Liver (tissue), 9 donors: ENCODE measurements around the gene TBC1D4. TPM values are rescaled to one million over a fixed set of nuclear protein-coding genes. Genes with fewer than 3 reads are reported as not detected.
A peak's percentile ranks its signal among the peaks of the same experiment; 100 is the strongest.

Experiments
- DNase-seq: peaks from one replicate; pipeline ENCODE4 v3.0.0-alpha.2; 2017; ENCODE audit warnings: low spot score
- H3K27ac ChIP-seq, 2 donors: one replicate each; pipeline ENCODE4 v1.7.0; 2013; ENCODE audit warnings: inconsistent platforms in 2 of 2, low read length in 2 of 2, control low read depth in 1 of 2, low read depth in 1 of 2, mild to moderate bottlenecking in 1 of 2
- H3K27me3 ChIP-seq, 4 donors: one replicate each; pipeline versions ENCODE4 v1.6.1 to v1.7.0; 2013; ENCODE audit warnings: low read length in 3 of 4, inconsistent platforms in 1 of 4, mild to moderate bottlenecking in 1 of 4, moderate library complexity in 1 of 4; ENCODE audit not compliant: control insufficient read depth in 4 of 4, insufficient read depth in 4 of 4
- H3K36me3 ChIP-seq, 4 donors: one replicate each; pipeline versions ENCODE4 v1.6.1 to v1.7.0; 2013; ENCODE audit warnings: low read length in 3 of 4, mild to moderate bottlenecking in 3 of 4, low read depth in 1 of 4, moderate library complexity in 1 of 4; ENCODE audit not compliant: control insufficient read depth in 4 of 4, insufficient read depth in 3 of 4
- H3K4me1 ChIP-seq, 4 donors: one replicate each; pipeline versions ENCODE4 v1.6.1 to v1.7.0; 2013; ENCODE audit warnings: low read length in 3 of 4, mild to moderate bottlenecking in 3 of 4, moderate library complexity in 1 of 4; ENCODE audit not compliant: control insufficient read depth in 4 of 4, insufficient read depth in 4 of 4
- H3K4me3 ChIP-seq, 3 donors: one replicate each; pipeline versions ENCODE4 v1.6.1 to v1.7.0; 2013; ENCODE audit warnings: low read length in 3 of 3, control low read depth in 1 of 3, low read depth in 1 of 3, mild to moderate bottlenecking in 1 of 3
- H3K9ac ChIP-seq, 2 donors: one replicate each; pipeline ENCODE4 v1.7.0; 2013; ENCODE audit warnings: low read length in 2 of 2, mild to moderate bottlenecking in 2 of 2, moderate library complexity in 2 of 2, control low read depth in 1 of 2, low read depth in 1 of 2
- H3K9me3 ChIP-seq, 4 donors: one replicate each; pipeline versions ENCODE4 v1.6.1 to v1.7.0; 2013; ENCODE audit warnings: low read length in 3 of 4; ENCODE audit not compliant: control insufficient read depth in 4 of 4
- ATF3 ChIP-seq: IDR thresholded peaks from 2 replicates; pipeline ENCODE4 v1.6.1; 2016; ENCODE audit warnings: antibody characterized with exemption
- CTCF ChIP-seq: fragments of 150-350 bp; IDR thresholded peaks from 2 replicates; pipeline ENCODE4 v1.5.1; 2017; ENCODE audit warnings: improper control_type of control experiment, low read depth, low read length; ENCODE audit not compliant: missing input control
- EGR1 ChIP-seq, 2 donors: IDR thresholded peaks; 2 replicates each; pipeline ENCODE4 v1.6.1; 2016 to 2018; ENCODE audit warnings: antibody characterized with exemption in 2 of 2, low read depth in 2 of 2
- FOXA1 ChIP-seq: IDR thresholded peaks from 2 replicates; pipeline ENCODE4 v1.6.1; 2016; ENCODE audit warnings: antibody characterized with exemption
- FOXA2 ChIP-seq: IDR thresholded peaks from 2 replicates; pipeline ENCODE4 v1.6.1; 2016; ENCODE audit warnings: antibody characterized with exemption
- GABPA ChIP-seq, 2 donors: IDR thresholded peaks in 1 of 2; conservative IDR thresholded peaks in 1 of 2; 2 replicates each; pipeline ENCODE4 v1.6.1; 2016; ENCODE audit warnings: antibody characterized with exemption in 2 of 2, mild to moderate bottlenecking in 1 of 2, moderate library complexity in 1 of 2
- HNF4A ChIP-seq, 2 donors: conservative IDR thresholded peaks; 2 replicates each; pipeline ENCODE4 v1.6.1; 2016; ENCODE audit warnings: antibody characterized with exemption in 2 of 2, mild to moderate bottlenecking in 2 of 2
- HNF4G ChIP-seq: IDR thresholded peaks from 2 replicates; pipeline ENCODE4 v1.6.1; 2016; ENCODE audit warnings: antibody characterized with exemption
- JUND ChIP-seq, 2 donors: IDR thresholded peaks; 2 replicates each; pipeline ENCODE4 v1.6.1; 2016; ENCODE audit warnings: antibody characterized with exemption in 2 of 2
- MAX ChIP-seq: IDR thresholded peaks from 2 replicates; pipeline ENCODE4 v1.6.1; 2016; ENCODE audit warnings: antibody characterized with exemption
- NR2F2 ChIP-seq: IDR thresholded peaks from 2 replicates; pipeline ENCODE4 v1.6.1; 2016; ENCODE audit warnings: antibody characterized with exemption
- RAD21 ChIP-seq, 2 donors: IDR thresholded peaks; 2 replicates each; pipeline ENCODE4 v1.6.1; 2016; ENCODE audit warnings: antibody characterized with exemption in 2 of 2, mild to moderate bottlenecking in 2 of 2
- REST ChIP-seq: IDR thresholded peaks from 2 replicates; pipeline ENCODE4 v1.6.1; 2016; ENCODE audit warnings: antibody characterized with exemption, mild to moderate bottlenecking
- RXRA ChIP-seq, 2 donors: IDR thresholded peaks; 2 replicates each; pipeline ENCODE4 v1.6.1; 2017 to 2018; ENCODE audit warnings: antibody characterized with exemption in 2 of 2, mild to moderate bottlenecking in 1 of 2
- SP1 ChIP-seq: IDR thresholded peaks from 2 replicates; pipeline ENCODE4 v1.6.1; 2018; ENCODE audit warnings: antibody characterized with exemption, mild to moderate bottlenecking
- TAF1 ChIP-seq: conservative IDR thresholded peaks from 2 replicates; pipeline ENCODE4 v1.6.1; 2016; ENCODE audit warnings: antibody characterized with exemption, mild to moderate bottlenecking
- YY1 ChIP-seq: IDR thresholded peaks from 2 replicates; pipeline ENCODE4 v1.6.1; 2016; ENCODE audit warnings: antibody characterized with exemption, mild to moderate bottlenecking
- ZBTB33 ChIP-seq: IDR thresholded peaks from 2 replicates; pipeline ENCODE4 v1.6.1; 2016; ENCODE audit warnings: antibody characterized with exemption
- WGBS: extraction: QIAGEN DNeasy Blood & Tissue Kit; methylation state at CpG from one replicate; pipeline ENCODE4 v1.1.7; 2013; 5-methylcytosine and 5-hydroxymethylcytosine counted together
- polyA plus RNA-seq, 2 donors: library from polyadenylated mRNA; stranded (reverse) in 1 of 2; unstranded in 1 of 2; fragments of 200-250 nt in 1 of 2; fragments of >200 nt in 1 of 2; fragmentation: Nextera tagmentation in 1 of 2; extraction: Ambion mirVana in 1 of 2; gene quantifications; one replicate each; pipeline versions ENCODE4 v1.2.1 to v1.2.3, GENCODE V29; 2013 to 2015
- total RNA-seq, 2 donors: library from RNA; depleted of rRNA; stranded (reverse); fragments of >200 nt; gene quantifications; one replicate each; pipeline ENCODE4 v1.2.3, GENCODE V29; 2014
- donor health status: healthy.
- donor health status: healthy.
- donor health status: healthy.
- donor health status: healthy.
- donor health status: healthy.

The TBC1D4 gene
- total and polyA plus RNA-seq, 4 donors = 2.3 to 11.1 (median 6.5) TPM

GRCh38 chr13:75482820-75483079, 781 bp upstream of the TBC1D4 start:
- H3K4me1 ChIP-seq = peaks cover 0 to 26% (median 10%) of the 10 kb centered on the region in 4 donors
- peak overlapping the region; percentile 85 to 92 for H3K27ac ChIP-seq
- no peaks in the 10 kb centered on the region for H3K36me3 ChIP-seq
- H3K4me3 ChIP-seq = peak overlapping the region in 2 of 3 donors; percentile 93 to 97
- H3K9ac ChIP-seq = peak overlapping the region; percentile 33 to 95
- DNase-seq = no peak
- WGBS = 0% methylated on average over 1 of the region's 1 CpG
- no peaks in the 10 kb centered on the region for H3K9me3 ChIP-seq
- TF ChIP-seq NR2F2 (no peak), HNF4G (no peak), HNF4A (conservative IDR thresholded peaks at IDR 0.05) (no peak), RXRA (IDR thresholded peaks at IDR 0.05) (no peak), ZBTB33 (no peak), ATF3 (no peak), FOXA2 (no peak), MAX (no peak), REST (no peak), JUND (IDR thresholded peaks at IDR 0.05) (no peak), CTCF (no peak), RAD21 (IDR thresholded peaks at IDR 0.05) (no peak), YY1 (no peak), GABPA (IDR thresholded peaks at IDR 0.05 in 1 of 2, conservative IDR thresholded peaks at IDR 0.05 in 1 of 2) (no peak), FOXA1 (no peak), SP1 (no peak), EGR1 (IDR thresholded peaks at IDR 0.05; ENCODE audit: low read depth in 2 of 2) (no peak), TAF1 (no peak)
- no peaks in the 10 kb centered on the region for H3K27me3 ChIP-seq
